ENCODE measurements around the gene CNTNAP3.
"Not testable (repeated sequence)": the region's sequence is repeated elsewhere in the genome, so short reads cannot be mapped to it uniquely, and the experiment has no call there.

The CNTNAP3 gene

DNA sequence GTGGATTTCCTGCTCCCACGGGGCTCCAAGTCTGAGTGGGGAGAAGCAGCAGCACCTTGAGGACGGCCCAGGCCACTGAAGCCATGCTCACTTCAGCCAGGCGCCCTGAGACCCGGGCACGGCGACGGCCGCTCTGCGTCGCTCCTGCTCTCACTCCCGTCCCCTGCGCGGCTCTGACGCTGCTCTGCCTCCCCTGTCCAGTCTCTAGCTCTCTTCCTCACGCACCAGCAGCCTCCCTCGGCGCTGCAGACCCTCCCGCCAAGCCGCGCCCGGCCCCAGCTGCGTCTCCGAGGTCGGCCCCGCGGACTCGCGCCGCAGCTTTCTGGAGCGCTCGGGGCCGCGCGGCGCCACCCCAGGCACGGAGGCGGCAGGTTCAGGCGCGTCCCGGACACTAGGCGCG is at the start of gene CNTNAP3:
Gene CNTNAP3, minus strand, starts transcription at position 188 of the 400 bp plus-strand sequence. Its CDS starts 103 bp downstream, at position 85.
- DNase-seq: not testable (repeated sequence)

DNA sequence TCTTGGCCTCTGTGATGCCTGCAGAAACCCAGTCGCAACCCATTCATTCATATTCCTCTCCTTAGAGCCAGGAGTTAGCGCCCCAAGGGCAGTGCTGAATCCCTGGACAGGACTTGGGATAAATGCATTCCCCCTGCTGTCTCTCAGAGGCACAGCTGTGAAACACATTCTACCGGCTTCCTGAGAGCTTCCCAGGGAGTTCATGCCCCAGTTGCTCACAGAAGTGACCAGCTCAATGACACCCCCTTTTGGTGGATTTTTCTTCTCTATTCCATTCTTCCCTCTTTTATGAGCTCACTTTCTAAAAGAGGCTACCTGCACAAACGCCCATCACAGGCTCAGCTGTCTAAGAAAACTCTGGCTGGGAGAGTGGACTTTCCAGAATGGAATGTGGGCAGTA is 8.0 kb downstream of the CNTNAP3 start:
- not testable (repeated sequence) for DNase-seq

DNA sequence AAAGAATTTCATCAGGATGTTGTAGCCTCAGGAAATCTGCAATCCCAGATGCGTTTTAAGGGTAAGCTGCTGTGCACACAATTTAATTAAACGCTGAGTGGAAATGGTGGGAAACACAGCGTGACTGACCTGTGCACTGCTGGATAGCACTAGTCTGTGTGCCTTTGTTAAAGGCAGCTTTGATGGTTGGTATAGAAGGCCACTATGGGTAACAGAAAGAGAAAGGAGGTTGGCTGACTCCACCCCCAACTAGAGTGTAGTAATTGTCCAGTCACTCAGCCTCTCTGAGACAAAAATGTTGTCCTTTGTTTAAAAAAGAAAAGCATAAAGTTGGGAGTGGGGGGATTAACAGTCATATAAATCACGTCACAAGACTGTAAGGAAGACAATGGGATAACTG is 45.5 kb downstream of the CNTNAP3 start:
- DNase-seq: not testable (repeated sequence)

DNA sequence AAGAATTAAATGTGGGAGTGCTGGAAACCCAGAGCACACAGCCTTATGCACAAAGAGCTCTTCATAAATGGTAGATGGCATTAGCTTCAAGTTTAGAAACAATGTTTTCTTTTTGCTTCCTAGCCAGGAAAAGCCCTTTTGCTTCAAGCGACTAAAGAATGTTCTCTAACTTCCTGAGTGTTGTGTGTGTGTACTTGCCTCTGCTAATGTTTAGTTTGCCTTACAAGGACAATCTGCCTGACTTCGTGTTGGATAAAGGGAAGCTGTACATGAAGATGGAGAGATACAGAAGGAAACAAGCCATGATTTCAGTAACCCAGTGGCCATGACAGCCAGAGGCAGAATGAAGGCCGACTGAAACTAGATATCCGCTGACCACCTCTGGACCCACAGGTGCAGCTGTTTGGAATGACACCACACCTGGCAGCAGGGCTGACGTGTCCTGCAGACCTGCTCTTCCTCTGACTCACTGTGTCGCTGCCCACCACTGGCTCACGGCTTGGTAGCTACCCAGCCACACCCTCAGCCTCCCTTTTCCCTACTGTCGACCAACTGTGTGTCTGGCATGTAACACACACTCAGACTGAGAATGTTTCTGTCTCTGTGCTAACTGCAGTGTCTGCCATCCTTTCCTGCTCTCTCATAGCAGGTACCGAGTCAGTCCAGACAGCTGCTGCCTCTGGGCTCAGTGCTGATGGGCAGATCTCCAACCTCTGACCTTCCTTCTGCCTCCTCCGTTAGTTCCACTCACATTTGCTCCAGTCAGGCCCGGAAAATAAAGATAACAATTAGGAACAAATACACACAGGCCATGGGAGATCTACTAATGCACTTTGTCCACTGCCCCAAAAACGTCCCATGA is 55.6 kb downstream of the CNTNAP3 start:
- DNase-seq: not testable (repeated sequence)

DNA sequence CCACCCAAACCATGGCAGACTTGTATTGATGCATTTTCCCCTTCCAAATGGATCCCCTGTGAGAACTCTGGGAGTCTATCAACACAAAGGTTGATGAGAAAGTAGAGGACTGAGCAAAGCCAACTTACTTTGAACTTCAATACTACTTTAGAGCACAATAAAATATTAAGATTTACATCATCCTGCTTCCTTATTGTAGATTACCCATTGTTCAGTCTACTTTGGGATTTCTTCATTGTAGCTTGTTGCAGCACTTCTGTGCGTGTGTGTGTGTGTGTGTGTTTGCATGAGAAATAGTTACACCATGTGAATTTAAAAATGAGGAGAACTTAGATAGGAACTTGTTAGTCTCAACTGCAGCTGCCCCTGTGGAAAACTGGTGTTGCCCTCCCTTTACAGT is 72.0 kb downstream of the CNTNAP3 start:
- DNase-seq: not testable (repeated sequence)

DNA sequence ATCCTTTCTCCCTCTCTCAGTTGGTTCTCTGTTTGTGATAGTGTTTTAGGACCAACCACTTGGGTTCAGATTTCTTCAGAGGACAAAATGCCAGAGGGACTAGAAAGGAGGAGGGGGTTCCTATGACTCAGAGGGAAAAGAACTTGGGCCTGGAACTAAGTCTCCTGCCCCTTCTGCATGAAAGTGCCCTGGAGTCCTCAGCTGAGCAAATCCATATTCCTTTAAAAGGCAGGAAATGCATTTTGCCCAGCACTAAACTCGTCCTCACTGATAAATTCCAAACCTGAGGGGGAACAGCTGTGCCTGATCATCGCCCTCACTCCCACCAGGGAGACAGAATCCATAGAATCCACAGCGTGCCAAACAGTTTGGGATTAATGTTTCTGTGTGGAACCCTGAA is 78.2 kb downstream of the CNTNAP3 start:
- DNase-seq: not testable (repeated sequence)

DNA sequence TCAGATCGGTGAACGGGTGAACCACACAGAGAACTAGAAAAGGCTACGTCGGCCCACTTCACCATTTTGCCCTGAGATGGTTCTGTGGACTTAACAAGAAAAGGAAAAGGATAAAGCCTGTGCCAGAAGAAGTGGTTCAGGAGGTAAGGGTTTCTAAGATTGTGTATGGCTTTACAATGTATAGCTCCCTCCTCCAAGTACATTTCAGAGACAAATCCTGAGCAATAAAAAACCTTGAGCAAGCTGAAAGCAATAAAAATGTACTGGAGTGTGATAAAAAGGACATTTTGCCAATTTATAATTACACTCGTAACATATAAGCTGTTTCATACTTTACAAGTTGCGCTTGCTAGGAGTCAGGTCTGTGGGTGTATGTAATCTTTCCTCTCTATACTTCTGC is 81.3 kb downstream of the CNTNAP3 start:
- not testable (repeated sequence) for DNase-seq

DNA sequence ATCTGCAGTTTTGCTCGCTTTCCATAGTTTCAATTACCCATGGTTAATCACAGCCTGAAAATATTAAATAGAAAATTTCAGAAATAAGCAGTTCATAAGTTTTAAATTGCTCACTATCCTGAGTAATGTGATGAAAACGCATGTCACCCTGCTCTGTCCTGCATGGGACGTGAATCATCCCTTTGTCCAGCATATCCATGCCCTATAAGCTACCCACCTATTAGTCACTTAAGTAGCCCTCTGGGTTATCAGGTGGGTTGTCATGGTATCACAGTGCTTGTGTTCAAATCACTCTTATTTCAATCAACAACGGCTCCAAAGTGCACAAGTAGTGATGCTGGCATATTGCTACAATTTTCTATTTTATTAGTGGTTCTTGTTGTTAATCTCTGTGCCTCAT is 82.1 kb downstream of the CNTNAP3 start:
- not testable (repeated sequence) for DNase-seq

DNA sequence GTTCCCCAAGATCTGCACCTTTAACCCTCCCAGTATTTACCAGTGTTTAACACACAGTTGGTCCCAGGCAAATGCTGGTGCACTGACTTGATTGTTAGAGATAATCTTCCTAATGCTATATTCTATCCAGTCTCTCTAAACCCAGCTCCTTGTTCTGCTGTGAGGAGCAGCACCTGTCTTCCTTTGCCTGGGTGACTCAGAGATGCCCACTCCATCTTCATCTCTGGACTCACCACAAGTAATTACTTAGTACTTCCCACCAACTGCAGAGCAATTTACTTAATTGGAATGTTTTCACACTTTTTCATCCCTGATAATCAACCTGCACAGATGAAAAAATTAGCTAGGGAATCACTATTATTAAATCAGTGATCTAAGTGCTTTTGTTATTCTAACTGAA is 87.6 kb downstream of the CNTNAP3 start:
- DNase-seq: not testable (repeated sequence)

DNA sequence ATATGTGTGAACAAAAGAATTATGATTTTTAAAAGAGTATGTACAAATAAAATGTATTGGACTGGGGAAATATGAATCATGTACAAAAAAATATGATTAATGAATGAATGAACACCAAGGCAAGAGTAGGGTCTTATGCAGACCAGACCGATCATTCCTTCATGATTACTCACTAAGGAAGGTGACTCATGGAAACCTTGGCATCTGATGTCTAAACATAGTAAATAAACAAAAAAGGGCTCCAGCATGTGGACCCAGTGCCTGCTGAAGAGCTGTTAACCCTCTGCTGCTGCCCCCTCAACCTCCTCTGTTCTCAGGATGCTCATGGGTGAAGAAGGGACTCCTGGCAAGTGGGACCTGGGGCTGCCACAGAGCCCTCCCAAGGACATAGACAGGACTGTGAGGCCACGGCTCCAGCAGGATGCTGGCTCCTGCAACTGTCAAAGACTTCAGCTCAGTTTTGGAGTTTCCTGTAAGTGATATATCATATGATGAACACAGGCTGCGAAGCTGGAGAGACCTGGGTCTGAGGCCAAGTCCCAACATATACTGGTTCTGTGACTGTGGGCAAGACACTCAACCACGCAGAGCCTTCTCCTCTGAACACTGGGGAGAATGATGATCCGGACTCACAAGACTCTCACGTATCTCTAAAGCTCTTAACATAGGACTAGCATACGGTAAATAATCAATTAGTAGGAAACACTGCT is 89.8 kb downstream of the CNTNAP3 start:
- DNase-seq: not testable (repeated sequence)

DNA sequence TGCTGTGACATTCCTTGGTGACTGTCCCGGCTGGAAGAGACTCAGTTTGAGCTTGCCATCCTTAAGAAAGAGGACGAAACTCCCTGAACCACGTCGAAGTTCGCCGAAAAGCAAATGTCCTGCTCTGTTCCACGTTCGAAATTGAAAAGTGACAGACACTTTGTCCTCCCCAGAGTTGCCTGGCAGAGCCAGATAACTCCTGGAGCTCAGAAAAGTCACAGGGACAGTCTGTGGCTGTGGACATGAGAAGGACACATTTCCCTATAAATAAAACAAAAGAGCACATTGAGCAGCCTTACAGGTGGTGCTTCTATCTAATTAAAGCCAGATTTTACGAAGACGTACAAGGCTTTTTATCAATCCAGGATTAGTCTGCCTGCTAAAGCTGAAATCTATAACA is 116.6 kb downstream of the CNTNAP3 start:
- DNase-seq: not testable (repeated sequence)

DNA sequence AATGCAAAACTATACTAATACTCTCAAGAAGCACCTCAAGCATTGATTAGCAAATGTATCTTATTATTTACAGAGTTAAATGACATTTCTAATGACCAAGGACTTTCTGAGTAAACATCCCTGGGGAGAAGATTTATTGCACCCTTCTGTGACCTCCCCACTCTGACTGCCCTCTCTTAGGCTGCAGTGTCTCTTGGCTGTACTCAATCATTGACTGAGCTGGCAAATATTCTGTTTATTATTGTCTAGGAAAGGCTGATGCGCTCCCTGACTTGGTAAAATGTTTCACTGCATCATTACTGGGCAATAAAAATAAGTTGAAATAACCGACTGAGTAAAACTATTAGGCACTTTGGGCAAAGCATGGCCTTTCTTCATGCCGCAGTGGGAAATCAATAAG is 130.3 kb downstream of the CNTNAP3 start:
- not testable (repeated sequence) for DNase-seq

DNA sequence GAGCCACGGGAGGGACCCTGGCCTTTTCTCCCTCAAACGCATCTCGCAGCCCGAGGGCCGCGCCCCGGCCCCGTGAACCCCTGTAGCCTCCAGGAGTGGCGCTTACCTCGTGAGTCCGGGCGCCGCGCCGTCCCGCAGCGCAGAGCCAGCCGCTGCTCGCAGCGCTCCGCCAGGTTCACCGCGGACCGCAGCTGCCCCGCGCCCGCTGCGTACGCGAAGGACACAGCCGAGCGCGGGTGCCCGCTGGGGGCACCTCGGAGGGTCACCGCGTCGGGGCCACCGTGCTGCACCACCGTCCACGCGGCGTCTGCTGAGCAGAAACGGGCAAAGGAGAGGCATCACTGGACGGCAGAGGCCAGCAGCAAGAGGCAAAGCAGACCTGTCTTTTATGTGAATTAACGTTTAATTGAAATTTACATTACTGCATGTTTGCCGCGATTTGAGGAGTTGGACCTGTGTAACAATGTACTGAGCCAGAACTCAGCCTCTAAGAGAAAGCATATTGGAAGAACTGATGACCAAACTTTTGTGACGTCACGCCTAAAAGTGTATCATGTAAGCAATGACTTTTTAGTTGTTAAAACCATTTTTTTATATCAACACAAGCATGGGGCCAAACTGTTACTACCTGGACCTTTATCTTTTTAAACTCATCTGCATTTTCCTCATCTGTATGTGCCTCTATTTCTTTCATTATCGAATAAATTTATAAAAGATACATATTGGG is 155.0 kb downstream of the CNTNAP3 start:
- not testable (repeated sequence) for DNase-seq

DNA sequence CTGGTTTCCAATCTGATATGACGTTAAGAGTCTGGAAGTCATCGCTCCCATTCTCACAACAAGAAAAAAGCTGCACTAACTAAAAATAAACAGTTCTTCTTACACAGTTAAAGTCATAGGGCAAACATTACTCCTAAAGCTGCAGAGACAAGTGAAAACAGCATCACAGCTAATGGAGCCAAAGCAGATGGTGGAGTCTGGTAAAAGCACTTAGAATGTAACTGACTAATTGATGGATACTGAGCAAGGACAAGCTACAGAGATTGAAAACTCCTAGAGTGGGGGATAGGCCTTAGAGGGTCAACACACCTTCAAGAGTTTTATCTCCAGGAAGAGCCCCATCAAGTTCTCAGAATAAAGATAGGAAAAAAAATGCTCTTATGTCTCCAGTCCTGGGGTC is 166.6 kb downstream of the CNTNAP3 start:
- not testable (repeated sequence) for DNase-seq

DNA sequence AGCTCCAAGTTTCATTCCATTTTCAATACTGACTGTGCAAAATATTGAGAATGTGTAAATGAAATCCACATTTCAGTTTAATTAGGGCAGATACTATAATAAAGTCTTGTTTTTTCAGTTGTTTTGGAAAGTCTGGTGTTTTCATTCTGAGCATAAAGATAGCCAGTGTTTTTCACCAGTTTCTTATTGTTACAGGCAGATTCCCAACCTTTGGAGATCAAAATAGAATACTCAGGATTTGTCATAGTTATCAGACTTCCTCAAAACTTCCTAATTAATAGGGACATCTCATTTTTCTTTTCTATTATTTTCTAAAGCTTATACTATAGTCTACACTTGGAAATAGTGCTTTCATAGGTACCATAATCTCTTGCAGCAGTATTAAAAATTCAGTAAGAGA is 176.2 kb downstream of the CNTNAP3 start:
- not testable (repeated sequence) for DNase-seq

DNA sequence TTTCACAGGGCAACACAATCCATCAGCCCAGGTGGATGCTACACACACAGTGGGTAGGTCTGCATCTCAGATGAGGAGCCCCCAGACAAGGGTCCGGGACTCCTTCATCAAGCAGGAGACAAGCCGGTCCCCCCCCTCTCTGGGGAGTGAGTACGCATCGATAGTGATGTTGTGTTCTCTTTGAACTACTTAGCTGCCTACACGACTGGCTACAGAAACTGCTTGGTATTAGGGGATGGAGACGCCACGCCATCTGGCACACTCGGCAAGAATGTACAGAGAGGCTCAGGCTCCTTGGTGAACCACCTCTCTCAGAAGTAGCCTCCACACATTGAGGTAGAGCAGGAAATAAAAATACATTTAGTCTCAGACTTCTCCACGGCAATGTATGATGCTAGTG is 179.8 kb downstream of the CNTNAP3 start:
- no peak for DNase-seq

DNA sequence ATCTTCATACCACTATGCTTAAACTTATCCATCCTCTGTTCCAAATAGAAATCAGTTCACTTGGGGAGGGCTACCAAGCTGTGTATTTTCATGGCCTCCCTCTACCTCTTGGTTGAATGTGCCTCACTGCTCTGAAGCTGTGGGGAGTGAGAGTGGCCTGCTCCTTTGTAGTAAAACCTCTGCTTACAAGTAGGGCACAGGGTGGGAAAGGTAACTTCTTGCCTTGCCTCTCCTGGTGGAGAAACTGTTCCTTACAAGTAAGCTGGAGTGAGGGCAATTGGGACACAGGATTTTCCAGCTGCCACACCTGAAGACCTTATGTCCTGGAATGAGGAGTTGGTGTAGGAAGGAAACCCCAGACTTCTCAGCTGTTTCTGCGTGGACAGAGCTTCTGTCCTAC is 190.8 kb downstream of the CNTNAP3 start:
- not testable (repeated sequence) for DNase-seq

DNA sequence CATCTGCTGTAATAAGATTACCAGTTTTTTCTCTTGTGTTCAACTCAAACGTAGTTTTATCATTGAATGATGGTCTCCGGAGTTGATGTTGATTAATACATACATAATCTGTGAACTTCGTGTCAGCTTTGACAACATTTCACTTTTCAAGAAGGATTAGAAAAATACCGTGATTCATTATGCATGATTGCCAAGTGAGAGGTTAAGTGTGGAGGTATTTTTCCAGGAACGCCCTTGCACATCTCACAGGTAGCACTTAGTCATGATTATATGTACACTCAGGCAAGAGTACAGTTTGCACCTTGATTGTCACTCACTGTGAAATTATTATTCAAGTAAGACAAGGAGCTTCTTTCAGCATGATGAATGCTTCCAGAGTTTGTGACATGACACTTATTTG is 202.7 kb downstream of the CNTNAP3 start:
- DNase-seq: not testable (repeated sequence)

DNA sequence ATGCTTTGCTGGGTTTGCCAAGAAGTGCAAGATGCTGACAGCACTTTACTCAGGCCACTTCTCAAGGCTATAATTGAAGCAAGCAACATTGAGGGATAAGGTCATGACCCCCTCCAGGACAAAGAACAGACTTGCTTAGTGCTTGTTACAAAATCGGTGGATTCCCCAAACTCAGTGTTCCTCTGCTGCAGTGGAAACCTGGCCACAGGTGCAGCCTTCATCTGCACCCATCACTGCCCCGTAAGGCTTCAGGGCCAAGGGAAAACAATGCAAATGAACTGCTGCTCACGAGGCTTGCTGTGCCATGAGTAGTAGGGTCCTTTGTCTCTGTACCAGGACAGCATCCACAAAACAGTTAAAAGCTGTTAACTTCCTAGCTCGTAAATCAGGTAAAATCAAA is 205.4 kb downstream of the CNTNAP3 start:
- not testable (repeated sequence) for DNase-seq

DNA sequence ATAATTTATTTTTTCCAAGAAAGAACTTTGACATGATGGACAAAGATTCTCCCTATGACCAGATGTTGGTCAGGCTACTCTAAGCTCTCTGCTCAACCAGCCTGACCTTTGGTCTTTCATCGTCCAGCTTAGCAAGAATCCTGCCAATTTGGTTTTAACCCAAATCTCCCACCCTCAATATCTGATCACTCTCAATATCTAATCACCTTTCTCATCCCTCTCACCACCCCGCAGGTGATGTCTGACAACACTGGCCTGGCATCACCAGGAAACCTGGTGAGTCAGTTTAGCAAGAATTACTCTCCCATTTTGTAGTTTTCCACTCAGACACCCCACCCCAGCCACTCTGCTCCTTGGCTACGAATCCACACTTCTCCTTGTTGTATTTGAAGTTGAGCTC is 207.9 kb downstream of the CNTNAP3 start:
- DNase-seq: not testable (repeated sequence)

DNA sequence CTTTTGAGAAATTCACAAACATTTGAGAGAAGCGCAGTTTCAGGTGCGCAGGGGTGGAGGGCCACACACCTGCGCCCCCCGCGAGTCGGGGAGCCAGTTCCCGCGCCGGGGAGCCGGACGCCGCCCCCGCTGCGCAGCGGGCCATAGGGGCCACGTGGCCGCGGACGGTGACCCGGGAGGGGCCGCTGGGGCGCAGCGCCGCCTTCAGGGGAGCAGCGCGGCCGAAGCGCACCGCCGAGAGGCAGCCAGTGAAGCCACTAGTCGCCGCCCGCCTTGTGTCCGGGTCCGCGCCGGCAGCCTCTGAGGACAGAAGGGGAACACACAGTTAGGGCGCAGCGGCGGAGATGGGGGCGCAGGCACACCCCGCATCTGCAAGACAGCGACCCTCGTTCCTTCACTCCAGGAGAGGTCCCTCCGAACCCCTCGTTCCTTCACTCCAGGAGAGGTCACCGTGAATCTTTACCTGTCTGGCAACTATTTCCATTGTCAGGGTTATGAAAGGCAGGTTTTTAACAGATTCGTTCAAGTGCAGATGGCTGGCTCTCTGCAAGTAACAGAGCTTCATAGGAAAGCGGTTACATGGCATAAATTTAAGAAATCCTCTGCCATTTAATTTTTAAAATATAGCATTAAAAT is 209.2 kb downstream of the CNTNAP3 start:
- DNase-seq: not testable (repeated sequence)

DNA sequence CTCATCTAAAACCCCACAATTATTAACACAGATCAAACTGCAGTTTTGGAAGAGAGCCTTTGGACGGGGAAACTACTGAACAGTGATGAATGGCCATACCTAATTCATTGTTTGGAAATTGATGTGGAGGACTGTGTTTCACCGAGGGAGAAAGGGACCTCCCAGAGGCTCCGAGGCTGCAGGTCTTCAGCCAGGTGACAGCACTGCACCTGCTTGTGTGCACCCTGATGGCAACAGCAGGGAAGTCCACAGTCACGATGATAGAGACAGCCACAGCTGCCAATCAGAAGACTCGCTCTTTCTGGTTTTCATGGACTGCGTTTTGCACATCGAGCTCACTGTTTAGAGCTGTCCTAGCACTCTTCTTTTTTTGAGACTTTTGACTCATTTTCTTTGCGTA is 214.4 kb downstream of the CNTNAP3 start:
- DNase-seq: not testable (repeated sequence)

DNA sequence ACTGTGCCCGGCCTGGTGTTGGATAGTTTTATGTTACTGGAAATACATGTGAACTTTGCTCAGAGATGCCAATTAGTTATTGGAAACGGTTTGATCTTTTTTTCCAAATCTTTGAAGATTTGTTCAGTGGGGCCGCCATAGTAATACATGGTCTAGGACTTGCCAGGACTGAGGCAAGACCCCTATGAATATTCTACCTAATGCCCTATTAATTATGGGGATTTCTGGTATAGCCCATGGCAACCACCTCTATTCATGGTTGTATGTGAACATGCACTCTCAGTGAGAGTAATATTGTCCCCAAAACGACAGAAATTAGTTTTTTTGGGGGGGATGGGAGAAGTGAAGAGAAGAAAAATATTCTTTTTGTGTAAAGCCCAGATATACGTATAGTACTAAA is 220.3 kb downstream of the CNTNAP3 start:
- not testable (repeated sequence) for DNase-seq

All from stimulated activated naive CD4-positive, alpha-beta T cell (primary cell).